ENCODE results near the gene HIPK4. TPM values are rescaled to one million over a fixed set of nuclear protein-coding genes. Genes with fewer than 3 reads are reported as not detected.

HIPK4 gene
- polyA plus RNA-seq, 6 donors from 2014 or later: not detected

DNA sequence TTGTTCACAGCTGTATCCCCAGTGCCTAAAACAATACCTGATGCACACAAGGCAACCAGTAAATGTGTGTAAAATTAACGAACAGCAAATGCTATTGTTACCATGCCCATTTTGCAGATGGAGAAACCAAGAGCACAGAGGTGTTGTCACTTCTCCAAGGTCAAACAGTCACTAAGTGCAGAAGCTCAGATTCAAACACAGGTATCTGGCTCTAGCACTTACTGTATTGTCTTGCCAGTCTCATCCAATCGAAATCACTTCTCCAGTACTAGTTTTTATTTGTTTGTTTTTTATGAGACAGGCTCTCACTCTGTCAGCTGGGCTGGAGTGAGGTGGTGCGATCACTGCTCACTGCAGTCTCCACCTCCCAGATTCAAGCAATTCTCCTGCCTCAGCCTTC is 27.8 kb downstream of the HIPK4 start:
- ATAC-seq (ENCODE audit: low read depth in 2 of 2) (no peak), DNase-seq (no peak)
- H3K4me3 Mint-ChIP-seq: no peak overlapping the region
- peaks cover 0 to 7% of the 10 kb centered on the region in 2 donors for H3K36me3 Mint-ChIP-seq
- H3K27ac Mint-ChIP-seq: no peak overlapping the region
- peaks cover 26 to 43% (median 41%) of the 10 kb centered on the region in 3 donors for H3K4me1 Mint-ChIP-seq
- peaks cover 0 to 5% (median 0%) of the 10 kb centered on the region in 3 donors for H3K27me3 Mint-ChIP-seq
- no peaks in the 10 kb centered on the region for H3K9me3 Mint-ChIP-seq

DNA sequence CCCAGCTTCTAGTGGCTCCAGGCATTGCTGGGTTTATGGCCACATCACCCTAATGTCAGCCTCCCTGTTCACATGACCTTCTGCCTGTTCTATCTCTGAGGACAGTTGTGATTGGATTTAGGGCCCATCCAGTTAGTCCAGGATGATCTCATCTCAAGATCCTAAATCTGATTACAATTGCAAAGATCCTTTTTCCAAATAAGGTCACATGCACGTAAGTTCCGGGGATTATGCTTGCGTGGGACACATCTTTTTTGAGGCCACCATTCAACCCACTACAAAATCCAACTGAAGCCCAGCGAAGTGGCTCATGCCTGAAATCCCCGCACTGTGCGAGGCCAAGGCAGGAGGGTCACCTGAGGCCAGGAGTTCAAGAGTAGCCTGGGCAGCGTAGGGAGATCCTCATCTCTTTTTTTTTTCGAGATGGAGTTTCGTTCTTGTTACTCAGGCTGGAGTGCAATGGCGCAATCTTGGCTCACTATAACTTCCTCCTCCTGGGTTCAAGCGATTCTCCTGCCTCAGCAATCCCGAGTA is 29.2 kb downstream of the HIPK4 start:
- no peak overlapping the region for H3K4me3 Mint-ChIP-seq
- peak overlapping the region in 1 of 6 donors; percentile 29 for H3K27ac Mint-ChIP-seq
- peaks cover 36 to 50% (median 48%) of the 10 kb centered on the region in 3 donors for H3K4me1 Mint-ChIP-seq
- H3K27me3 Mint-ChIP-seq: peaks cover 0 to 10% (median 0%) of the 10 kb centered on the region in 3 donors
- DNase-seq (no peak), ATAC-seq (ENCODE audit: low read depth in 2 of 2) (no peak)
- peaks cover 0 to 7% of the 10 kb centered on the region in 2 donors for H3K36me3 Mint-ChIP-seq
- H3K9me3 Mint-ChIP-seq: no peaks in the 10 kb centered on the region

DNA sequence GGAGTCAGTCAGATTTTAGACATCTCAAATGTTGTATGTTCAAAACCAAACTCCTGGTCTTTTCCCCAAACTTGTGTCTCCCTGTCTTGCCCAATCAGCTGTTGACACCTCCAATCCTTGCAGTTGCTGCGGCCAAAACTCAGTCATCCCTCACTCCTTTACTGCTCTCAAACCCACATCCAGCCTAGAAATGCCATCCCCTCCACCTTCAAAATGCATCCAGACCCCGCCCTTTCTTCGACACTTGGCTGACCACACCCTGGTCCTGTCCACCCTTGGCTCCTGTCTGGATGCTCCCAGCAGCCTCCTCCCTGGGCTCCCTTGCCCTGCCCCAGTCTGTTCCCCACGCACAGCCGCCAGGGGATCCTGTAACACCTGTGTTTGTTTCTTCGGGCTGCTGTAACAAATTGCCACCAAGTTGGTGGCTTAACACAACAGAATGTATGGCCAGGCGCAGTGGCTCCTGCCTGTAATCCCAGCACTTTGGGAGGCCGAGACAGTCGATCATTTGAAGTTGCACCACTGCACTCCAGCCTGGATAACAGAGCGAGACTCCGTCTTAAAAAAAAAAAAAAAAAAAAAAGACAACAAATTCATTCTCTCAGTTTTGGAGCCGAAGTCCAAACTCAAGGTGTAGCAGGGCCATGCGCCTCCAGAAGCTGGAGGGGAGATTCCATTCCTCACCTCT is 29.8 kb downstream of the HIPK4 start:
- Mint-ChIP-seq H3K27me3 (peaks cover 0 to 11% (median 0%) of the 10 kb centered on the region in 3 donors), H3K36me3 (peaks cover 0 to 7% of the 10 kb centered on the region in 2 donors), H3K4me3 (no peak overlapping the region), H3K27ac (peak overlapping the region in 2 of 6 donors; percentile 42 to 89), H3K4me1 (peaks cover 35 to 48% (median 46%) of the 10 kb centered on the region in 3 donors), H3K9me3 (no peaks in the 10 kb centered on the region)
- ATAC-seq (ENCODE audit: low read depth in 2 of 2) (no peak), DNase-seq (no peak)

DNA sequence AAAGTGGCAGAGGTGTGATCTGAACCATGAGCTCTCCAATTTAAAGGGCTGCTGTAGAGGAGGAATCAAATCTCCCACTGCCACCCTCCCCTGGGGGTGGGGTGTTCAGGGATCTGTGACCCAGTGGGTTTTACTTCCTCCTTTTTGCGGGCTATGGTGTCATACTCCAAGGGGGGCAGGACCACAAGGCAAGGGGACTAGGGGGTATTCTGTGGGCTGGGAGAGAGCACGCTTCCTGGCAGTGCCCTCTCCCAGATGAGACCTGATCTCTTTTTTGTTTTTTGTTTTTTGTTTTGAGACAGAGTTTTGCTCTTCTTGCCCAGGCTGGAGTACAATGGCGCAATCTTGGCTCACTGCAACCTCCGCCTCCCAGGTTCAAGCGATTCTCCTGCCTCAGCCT is 31.2 kb downstream of the HIPK4 start:
- Mint-ChIP-seq H3K4me3 (peak overlapping the region; percentile 15 to 84 (median 54)), H3K27ac (peak overlapping the region in 4 of 6 donors; percentile 37 to 78 (median 58)), H3K36me3 (peaks cover 0 to 7% of the 10 kb centered on the region in 2 donors), H3K4me1 (peaks cover 31 to 43% (median 42%) of the 10 kb centered on the region in 3 donors), H3K27me3 (peaks cover 0 to 11% (median 0%) of the 10 kb centered on the region in 3 donors), H3K9me3 (no peaks in the 10 kb centered on the region)
- DNase-seq (peak; percentile 77), ATAC-seq (ENCODE audit: low read depth in 2 of 2) (peak; percentile 97 to 98)

DNA sequence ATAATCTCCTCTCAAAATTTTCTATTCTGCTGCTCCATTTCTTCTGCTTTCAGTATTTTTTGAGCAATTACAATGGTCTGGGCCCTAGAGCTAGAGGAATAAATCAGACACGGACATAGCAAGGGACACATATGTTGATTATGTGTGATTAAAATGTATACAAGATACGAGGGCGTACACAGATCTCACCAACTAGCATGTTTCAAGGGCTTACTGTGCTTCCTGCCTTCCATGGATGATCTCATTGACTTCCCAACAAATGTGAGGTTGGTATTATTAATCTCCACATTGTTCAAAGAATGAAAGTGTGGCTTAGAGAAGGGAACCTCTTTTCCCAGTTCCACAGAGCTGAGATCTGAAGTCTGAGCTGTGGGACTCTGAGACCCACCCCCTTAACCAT is 32.3 kb downstream of the HIPK4 start:
- Mint-ChIP-seq H3K4me3 (no peak overlapping the region), H3K4me1 (peaks cover 31 to 43% (median 38%) of the 10 kb centered on the region in 3 donors)

DNA sequence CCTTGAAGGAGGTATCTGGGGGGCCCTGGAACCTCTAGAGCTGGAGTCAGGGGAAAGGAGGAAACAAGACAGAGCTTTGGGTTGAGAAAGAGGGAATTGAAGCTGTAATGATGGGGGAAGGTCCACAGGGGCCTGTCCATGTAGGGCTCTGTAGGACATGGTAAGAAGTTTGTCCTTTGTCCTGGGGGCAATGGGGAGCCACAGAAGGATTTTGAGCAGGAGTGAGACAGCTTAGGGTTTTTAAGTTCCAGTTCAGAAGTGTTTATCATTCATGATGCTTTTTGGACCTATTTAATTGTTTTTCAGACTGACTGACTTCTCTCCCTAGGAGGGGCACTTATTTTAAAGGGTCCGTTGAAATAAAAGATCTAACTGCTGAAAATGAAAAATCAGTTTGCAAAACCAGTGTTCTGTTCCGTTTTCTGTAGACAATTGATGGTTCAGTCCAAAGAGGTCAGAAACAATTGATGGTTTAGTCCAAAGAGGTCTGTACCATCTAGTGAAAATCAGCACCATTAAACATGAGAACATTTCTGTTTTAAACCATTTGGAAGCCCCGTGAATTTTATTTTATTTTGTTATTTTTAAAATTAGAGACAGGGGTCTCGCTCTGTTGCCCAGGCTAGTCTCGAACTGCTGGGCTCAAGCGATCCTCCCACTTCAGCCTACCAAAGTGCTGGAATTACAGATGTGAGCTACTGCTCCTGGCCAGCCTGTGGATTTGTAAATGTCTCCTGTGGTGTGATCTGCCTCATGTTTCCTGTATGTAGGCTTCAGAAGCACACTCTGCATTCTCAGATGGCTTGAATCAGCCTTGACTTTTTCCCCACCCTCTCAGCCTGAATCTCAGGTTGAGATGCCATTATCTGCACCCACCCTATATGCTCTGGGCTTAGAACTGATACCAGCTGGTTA is 33.0 kb downstream of the HIPK4 start:
- Mint-ChIP-seq H3K27ac (peak overlapping the region in 2 of 6 donors; percentile 44 to 78), H3K4me1 (peaks cover 31 to 43% (median 38%) of the 10 kb centered on the region in 3 donors), H3K27me3 (peaks cover 0 to 11% (median 0%) of the 10 kb centered on the region in 3 donors), H3K4me3 (no peak overlapping the region), H3K9me3 (no peaks in the 10 kb centered on the region), H3K36me3 (peaks cover 0 to 7% of the 10 kb centered on the region in 2 donors)
- ATAC-seq (ENCODE audit: low read depth in 2 of 2) (no peak), DNase-seq (no peak)

More for the DNA sequence above, 32.3 kb downstream of the HIPK4 start:
- DNase-seq (no peak), ATAC-seq (ENCODE audit: low read depth in 2 of 2) (no peak)
- peaks cover 0 to 7% of the 10 kb centered on the region in 2 donors for H3K36me3 Mint-ChIP-seq
- H3K27ac Mint-ChIP-seq: peak overlapping the region in 2 of 6 donors; percentile 6 to 44
- no peaks in the 10 kb centered on the region for H3K9me3 Mint-ChIP-seq
- H3K27me3 Mint-ChIP-seq: peaks cover 0 to 11% (median 0%) of the 10 kb centered on the region in 3 donors

DNA sequence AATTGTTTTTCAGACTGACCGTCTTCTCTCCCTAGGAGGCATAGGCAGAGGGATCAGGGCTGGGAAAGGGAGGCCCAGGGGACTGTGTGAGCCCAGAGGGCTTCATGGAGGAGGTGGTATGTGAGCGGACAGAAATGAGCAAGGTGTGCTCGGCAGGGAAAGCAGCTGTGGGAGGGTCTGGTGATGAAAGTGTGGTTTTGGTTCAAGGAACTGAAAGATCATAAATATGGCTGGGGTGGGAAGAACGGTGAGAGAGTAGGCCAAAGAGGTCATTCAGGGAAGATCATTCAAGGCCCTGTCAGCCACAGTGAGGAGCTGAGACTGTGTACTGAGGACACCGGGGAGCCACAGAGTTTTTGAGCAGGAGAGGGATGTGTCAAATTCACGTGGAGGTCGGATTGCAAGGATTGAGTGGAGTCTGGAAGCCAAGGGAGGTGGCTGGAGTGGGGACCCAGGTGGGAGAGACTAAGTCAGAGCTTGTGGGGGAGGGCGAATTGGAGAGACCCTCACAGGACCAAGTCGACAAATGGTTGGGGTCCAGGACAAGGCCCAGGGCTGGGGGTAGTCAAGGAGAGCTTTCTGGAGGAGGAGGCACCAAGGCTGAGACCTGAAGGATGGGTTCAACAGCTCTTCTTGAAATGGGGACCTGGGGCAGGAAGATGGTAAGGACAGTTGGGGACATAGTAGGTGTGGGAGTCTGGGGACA is 33.9 kb downstream of the HIPK4 start:
- ATAC-seq (ENCODE audit: low read depth in 2 of 2): no peak

DNA sequence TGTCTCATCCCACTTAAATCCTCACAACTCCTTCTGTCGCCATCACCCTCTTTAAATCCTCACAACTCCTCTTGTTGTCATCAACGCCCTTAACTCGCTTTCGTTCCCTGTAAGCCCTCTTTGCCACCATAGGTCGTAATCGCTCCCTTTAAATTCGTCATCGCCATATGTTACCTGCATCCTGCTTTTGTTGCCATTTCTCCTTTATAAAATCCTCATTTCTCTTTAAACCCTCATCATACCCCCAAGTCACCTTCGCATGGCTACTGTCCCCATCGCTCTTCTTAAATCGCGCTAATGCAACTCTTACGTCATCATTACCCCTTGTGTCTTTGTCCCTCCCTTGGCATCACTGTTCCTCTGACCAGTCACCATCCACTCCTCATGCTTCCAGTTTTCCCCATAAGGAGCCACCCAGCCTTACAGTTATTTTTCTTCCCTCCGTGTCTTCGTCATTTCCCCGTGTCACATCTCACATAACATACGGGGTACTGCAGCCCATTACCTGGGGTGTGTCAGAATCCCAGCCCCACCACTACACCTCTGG is 40.9 kb downstream of the HIPK4 start:
- peak overlapping the region; percentile 84 to 98 (median 89) for H3K4me3 Mint-ChIP-seq
- peaks cover 21 to 34% (median 34%) of the 10 kb centered on the region in 3 donors for H3K4me1 Mint-ChIP-seq
- H3K9me3 Mint-ChIP-seq: no peaks in the 10 kb centered on the region
- no peak for DNase-seq
- no peak for ATAC-seq (ENCODE audit: low read depth in 2 of 2)
- peak overlapping the region; percentile 79 to 97 (median 89) for H3K27ac Mint-ChIP-seq
- H3K36me3 Mint-ChIP-seq: no peaks in the 10 kb centered on the region
- no peaks in the 10 kb centered on the region for H3K27me3 Mint-ChIP-seq

More for the DNA sequence above, 33.9 kb downstream of the HIPK4 start:
- no peaks in the 10 kb centered on the region for H3K9me3 Mint-ChIP-seq
- no peak overlapping the region for H3K4me3 Mint-ChIP-seq
- peaks cover 0 to under 1% of the 10 kb centered on the region in 2 donors for H3K36me3 Mint-ChIP-seq
- peaks cover 0 to 11% (median 0%) of the 10 kb centered on the region in 3 donors for H3K27me3 Mint-ChIP-seq
- DNase-seq: no peak
- H3K27ac Mint-ChIP-seq: peak overlapping the region in 4 of 6 donors; percentile 14 to 91 (median 76)
- H3K4me1 Mint-ChIP-seq: peaks cover 31 to 43% (median 36%) of the 10 kb centered on the region in 3 donors

DNA sequence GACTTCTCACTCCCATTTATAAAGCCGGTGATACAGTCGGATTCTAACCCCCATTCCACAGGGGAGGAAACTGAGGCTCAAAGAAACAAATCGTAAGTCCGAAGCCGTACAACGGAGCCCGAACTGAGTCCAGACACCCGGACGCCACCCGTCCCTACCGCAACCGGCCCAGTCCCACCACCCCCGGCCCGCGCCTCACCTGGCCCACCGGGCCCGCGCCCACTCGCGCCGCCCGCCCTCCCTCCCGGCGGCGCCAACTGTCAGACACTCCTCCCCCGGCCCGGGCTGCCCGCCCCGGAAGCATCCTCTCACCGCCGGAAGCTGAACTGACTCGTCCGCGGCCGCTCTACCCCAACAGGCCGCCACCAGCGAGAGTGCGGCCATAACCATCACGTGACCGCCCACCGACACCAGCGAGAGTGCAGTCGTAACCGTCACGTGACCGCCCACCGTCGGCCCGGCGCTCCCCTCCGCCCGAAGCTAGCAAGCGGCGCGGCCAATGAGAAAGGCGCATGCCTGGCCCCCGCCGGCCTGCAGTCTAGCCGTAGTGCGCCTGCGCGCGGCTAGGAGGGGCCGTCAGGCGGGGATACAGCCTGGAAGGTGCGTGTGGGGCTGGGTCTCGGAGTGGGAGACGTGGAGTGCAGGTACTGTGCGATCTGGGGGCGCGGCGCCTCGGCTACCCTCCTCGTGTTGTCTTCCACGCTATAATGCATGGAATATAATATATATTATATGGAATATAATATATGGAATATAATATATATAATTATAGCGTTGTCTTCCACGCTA is 41.7 kb downstream of the HIPK4 start, which contains the start of the genes C19orf47 and PLD3:
C19orf47 (minus strand) TSS at position 273 of the 789 bp plus-strand sequence. CDS start 6,540 bp downstream, outside the sequence.
PLD3 (plus strand) TSS at position 571 of the 789 bp plus-strand sequence. CDS start 17,789 bp downstream, outside the sequence.
- Mint-ChIP-seq H3K27me3 (no peaks in the 10 kb centered on the region), H3K36me3 (no peaks in the 10 kb centered on the region), H3K9me3 (no peaks in the 10 kb centered on the region), H3K4me1 (peaks cover 21 to 34% (median 34%) of the 10 kb centered on the region in 3 donors), H3K27ac (peak within 1 kb of the TSS; percentile 79 to 97 (median 96)), H3K4me3 (peak within 1 kb of the TSS; percentile 84 to 98 (median 89))
- peak; percentile 96 for ATAC-seq (ENCODE audit: low read depth in 2 of 2)
- DNase-seq: peak; percentile 99

DNA sequence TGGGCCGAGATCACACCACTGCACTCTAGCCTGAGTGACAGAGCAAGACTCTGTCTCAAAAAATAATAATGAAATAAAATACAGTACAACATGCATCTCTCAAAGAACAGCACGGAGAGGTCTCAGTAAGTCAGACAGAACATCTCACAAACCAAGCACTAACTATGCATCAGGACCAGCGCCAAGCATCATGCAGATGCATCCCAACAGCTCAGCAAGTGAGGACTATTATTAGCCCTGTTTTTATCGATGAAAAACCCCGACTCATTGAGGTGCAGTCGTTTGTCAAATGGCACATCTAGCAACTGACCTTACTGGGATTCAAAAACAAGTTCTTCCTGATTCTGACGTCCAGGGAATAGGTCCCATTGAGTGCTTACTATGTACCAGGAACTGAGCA is 45.6 kb downstream of the HIPK4 start:
- H3K36me3 Mint-ChIP-seq: peaks cover 4% of the 10 kb centered on the region in 2 donors
- H3K27ac Mint-ChIP-seq: no peak overlapping the region
- DNase-seq (no peak), ATAC-seq (ENCODE audit: low read depth in 2 of 2) (no peak)
- H3K9me3 Mint-ChIP-seq: no peaks in the 10 kb centered on the region
- no peaks in the 10 kb centered on the region for H3K27me3 Mint-ChIP-seq
- H3K4me3 Mint-ChIP-seq: peak overlapping the region in 1 of 8 donors; percentile 31
- H3K4me1 Mint-ChIP-seq: peaks cover 25 to 30% (median 27%) of the 10 kb centered on the region in 3 donors

DNA sequence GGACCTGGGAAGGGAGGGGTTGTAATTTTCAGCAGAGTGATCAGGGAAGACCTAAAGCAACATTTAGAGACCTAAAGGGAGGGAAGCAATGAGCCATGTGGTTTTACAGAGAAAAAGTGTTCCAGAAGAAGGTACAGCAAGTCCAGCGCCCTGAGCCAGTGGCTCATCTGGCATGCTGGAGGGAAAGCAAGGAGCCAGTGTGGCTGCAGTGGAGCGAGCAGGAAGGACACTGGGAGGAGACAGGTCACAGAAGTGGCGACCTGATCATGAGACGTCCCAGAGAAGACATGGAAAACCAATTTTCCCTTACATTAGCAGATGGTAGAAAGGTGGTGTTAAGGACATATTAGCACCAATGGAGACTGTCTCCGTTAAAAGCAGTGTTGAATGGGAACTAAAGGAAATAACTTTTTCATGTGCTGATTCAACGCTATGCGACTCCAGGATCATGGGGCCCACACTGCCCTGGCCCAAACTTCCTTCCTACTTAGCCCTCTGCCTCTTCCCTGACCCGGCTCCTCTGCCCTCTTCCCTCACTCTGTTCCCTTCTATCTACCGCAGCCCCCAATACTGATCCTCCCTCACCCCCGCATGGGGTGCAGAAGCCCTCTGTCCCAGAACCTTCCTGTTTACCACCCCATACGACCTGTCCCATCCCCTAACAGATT is 47.2 kb downstream of the HIPK4 start:
- Mint-ChIP-seq H3K4me3 (no peak overlapping the region), H3K4me1 (peaks cover 12 to 24% (median 14%) of the 10 kb centered on the region in 3 donors), H3K27me3 (no peaks in the 10 kb centered on the region), H3K9me3 (no peaks in the 10 kb centered on the region), H3K36me3 (peaks cover 11 to 13% of the 10 kb centered on the region in 2 donors), H3K27ac (peak overlapping the region in 2 of 6 donors; percentile 43 to 85)
- ATAC-seq (ENCODE audit: low read depth in 2 of 2): no peak
- DNase-seq: no peak

Measured in naive B cell (primary cell).